ENCODE measurements around the gene MISP3.
A peak's percentile ranks its signal among the peaks of the same experiment; 100 is the strongest.

MISP3 gene

GRCh38 chr19:14091813-14092462 is 19.4 kb downstream of the MISP3 start:
- Histone ChIP-seq H3K4me3 (ENCODE audit: low read depth in 1 of 2, low read length in 1 of 2) (peak overlapping the region; percentile 58 to 63), H3K27me3 (peaks cover 6% of the 10 kb centered on the region), H3K9me3 (no peaks in the 10 kb centered on the region), H3K36me3 (peaks cover 41% of the 10 kb centered on the region), H3K4me1 (ENCODE audit: control insufficient read depth in 1 of 2, insufficient read depth in 1 of 2, low read depth in 1 of 2, low read length in 1 of 2) (peaks cover 17 to 20% of the 10 kb centered on the region in 2 experiments), H3K27ac (no peak overlapping the region)
- no peak for TF ChIP-seq CTCF (IDR thresholded peaks at IDR 0.05)

GRCh38 chr19:14093117-14093823 is 20.7 kb downstream of the MISP3 start:
- Histone ChIP-seq H3K36me3 (peaks cover 54% of the 10 kb centered on the region), H3K4me1 (ENCODE audit: control insufficient read depth in 1 of 2, insufficient read depth in 1 of 2, low read depth in 1 of 2, low read length in 1 of 2) (peaks cover 17 to 20% of the 10 kb centered on the region in 2 experiments), H3K27ac (no peak overlapping the region), H3K9me3 (no peaks in the 10 kb centered on the region), H3K27me3 (peaks cover 6% of the 10 kb centered on the region), H3K4me3 (ENCODE audit: low read depth in 1 of 2, low read length in 1 of 2) (no peak overlapping the region)
- TF ChIP-seq CTCF (IDR thresholded peaks at IDR 0.05): no peak

GRCh38 chr19:14094854-14095253 is 22.3 kb downstream of the MISP3 start:
- peak overlapping the region; percentile 32 for H3K27ac ChIP-seq
- TF ChIP-seq CTCF (IDR thresholded peaks at IDR 0.05): no peak
- peaks cover 11 to 12% of the 10 kb centered on the region in 2 experiments for H3K4me1 ChIP-seq (ENCODE audit: control insufficient read depth in 1 of 2, insufficient read depth in 1 of 2, low read depth in 1 of 2, low read length in 1 of 2)
- no peak overlapping the region for H3K4me3 ChIP-seq (ENCODE audit: low read depth in 1 of 2, low read length in 1 of 2)
- no peaks in the 10 kb centered on the region for H3K9me3 ChIP-seq
- H3K36me3 ChIP-seq: peaks cover 70% of the 10 kb centered on the region
- no peaks in the 10 kb centered on the region for H3K27me3 ChIP-seq

- H3K27me3 ChIP-seq: no peaks in the 10 kb centered on the region
- H3K27ac ChIP-seq: no peak overlapping the region
- peaks cover 5 to 8% of the 10 kb centered on the region in 2 experiments for H3K4me1 ChIP-seq (ENCODE audit: control insufficient read depth in 1 of 2, insufficient read depth in 1 of 2, low read depth in 1 of 2, low read length in 1 of 2)
- no peak overlapping the region for H3K4me3 ChIP-seq (ENCODE audit: low read depth in 1 of 2, low read length in 1 of 2)
- H3K36me3 ChIP-seq: peaks cover 86% of the 10 kb centered on the region
- H3K9me3 ChIP-seq: no peaks in the 10 kb centered on the region
- no peak for TF ChIP-seq CTCF (IDR thresholded peaks at IDR 0.05)
Measured at GRCh38 chr19:14096272-14096992, 23.8 kb downstream of the MISP3 start.

- no peaks in the 10 kb centered on the region for H3K9me3 ChIP-seq
- no peaks in the 10 kb centered on the region for H3K4me1 ChIP-seq (ENCODE audit: control insufficient read depth in 1 of 2, insufficient read depth in 1 of 2, low read depth in 1 of 2, low read length in 1 of 2)
- no peaks in the 10 kb centered on the region for H3K27me3 ChIP-seq
- peak; percentile 8 for TF ChIP-seq CTCF (IDR thresholded peaks at IDR 0.05)
- peaks cover 92% of the 10 kb centered on the region for H3K36me3 ChIP-seq
- H3K27ac ChIP-seq: no peak overlapping the region
- no peak overlapping the region for H3K4me3 ChIP-seq (ENCODE audit: low read depth in 1 of 2, low read length in 1 of 2)
Measured at GRCh38 chr19:14097532-14098151, 25.1 kb downstream of the MISP3 start.

All from neutrophil (primary cell).